ENCODE data around the gene OR1A2.
"Not testable (repeated sequence)": the region's sequence is repeated elsewhere in the genome, so short reads cannot be mapped to it uniquely, and the experiment has no call there.

Gene OR1A2

DNA sequence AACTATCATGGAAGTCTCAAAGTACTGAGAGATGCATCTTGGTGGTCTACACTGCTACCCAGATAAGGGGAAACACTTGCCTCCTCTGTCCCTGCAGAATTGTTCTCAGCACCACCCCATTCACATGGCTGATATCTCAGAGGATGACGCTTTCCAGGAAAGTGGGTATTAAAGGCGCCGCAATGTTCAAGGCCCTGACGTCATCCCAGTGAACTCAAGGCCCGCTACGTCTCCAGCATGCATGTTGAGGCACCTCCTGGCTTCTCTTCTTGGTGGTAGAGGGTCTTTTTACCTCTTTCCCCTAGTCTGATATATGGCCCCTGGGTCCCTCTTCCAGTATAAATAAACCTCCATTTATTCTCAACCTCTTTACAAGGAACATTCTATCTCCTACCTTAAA lies 11.2 kb downstream of the OR1A2 start:
- TF ChIP-seq, protein P1, sequence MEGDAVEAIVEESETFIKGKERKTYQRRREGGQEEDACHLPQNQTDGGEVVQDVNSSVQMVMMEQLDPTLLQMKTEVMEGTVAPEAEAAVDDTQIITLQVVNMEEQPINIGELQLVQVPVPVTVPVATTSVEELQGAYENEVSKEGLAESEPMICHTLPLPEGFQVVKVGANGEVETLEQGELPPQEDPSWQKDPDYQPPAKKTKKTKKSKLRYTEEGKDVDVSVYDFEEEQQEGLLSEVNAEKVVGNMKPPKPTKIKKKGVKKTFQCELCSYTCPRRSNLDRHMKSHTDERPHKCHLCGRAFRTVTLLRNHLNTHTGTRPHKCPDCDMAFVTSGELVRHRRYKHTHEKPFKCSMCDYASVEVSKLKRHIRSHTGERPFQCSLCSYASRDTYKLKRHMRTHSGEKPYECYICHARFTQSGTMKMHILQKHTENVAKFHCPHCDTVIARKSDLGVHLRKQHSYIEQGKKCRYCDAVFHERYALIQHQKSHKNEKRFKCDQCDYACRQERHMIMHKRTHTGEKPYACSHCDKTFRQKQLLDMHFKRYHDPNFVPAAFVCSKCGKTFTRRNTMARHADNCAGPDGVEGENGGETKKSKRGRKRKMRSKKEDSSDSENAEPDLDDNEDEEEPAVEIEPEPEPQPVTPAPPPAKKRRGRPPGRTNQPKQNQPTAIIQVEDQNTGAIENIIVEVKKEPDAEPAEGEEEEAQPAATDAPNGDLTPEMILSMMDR (IDR thresholded peaks at IDR 0.05), result no peak

DNA sequence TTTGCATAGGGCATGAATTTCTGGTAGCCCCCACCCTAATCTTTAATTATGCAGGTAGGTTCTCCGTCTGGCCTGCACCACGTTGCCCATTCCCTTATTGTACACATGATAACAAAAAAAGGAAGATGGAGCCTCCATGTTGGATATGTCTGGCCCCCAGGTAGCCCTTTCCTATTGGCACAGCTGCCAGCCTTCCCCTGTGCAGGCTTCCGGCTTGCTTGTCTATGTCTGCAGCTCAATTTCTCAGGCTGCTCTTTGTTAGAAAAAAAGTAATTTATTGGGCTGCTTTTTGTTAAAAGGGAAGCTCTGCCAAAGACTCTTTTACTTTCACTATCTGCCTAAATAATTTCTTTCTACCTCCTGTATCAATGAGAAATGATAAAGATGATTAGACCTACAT lies 15.7 kb downstream of the OR1A2 start:
- Histone ChIP-seq H3K9me3 (no peaks in the 10 kb centered on the region), H3K27me3 (no peaks in the 10 kb centered on the region), H3K4me3 (ENCODE audit: low read depth in 1 of 2, low read length in 1 of 2) (no peak overlapping the region), H3K4me1 (ENCODE audit: control insufficient read depth in 1 of 2, insufficient read depth in 1 of 2, low read depth in 1 of 2, low read length in 1 of 2) (no peaks in the 10 kb centered on the region), H3K36me3 (no peaks in the 10 kb centered on the region), H3K27ac (no peak overlapping the region)
- TF ChIP-seq, protein P1 (IDR thresholded peaks at IDR 0.05), result no peak

More for the DNA sequence above, 11.2 kb downstream of the OR1A2 start:
- no peak overlapping the region for H3K4me3 ChIP-seq (ENCODE audit: low read depth in 1 of 2, low read length in 1 of 2)
- H3K4me1 ChIP-seq (ENCODE audit: control insufficient read depth in 1 of 2, insufficient read depth in 1 of 2, low read depth in 1 of 2, low read length in 1 of 2), result no peaks in the 10 kb centered on the region
- no peaks in the 10 kb centered on the region for H3K36me3 ChIP-seq
- H3K27ac ChIP-seq, result no peak overlapping the region
- H3K27me3 ChIP-seq, result no peaks in the 10 kb centered on the region
- H3K9me3 ChIP-seq, result no peaks in the 10 kb centered on the region

DNA sequence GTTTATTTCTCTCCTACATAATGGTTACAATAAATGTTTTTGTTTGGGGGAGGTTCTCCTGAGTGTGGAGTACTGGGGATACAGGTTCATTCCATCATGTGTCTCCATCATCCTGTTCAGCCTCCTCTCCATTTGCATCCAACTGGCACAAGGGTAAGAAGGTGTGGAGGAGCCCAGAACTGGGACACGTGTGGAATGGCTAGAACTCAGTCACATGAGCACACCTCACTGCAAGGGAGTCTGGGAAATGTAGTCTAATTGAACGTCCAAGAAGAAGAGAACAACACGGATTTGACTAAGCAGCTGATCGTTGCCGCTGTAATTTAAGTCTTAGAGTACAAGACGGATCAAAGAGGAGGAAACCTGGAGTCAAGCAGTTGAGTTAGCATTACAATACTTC lies 16.3 kb downstream of the OR1A2 start:
- Histone ChIP-seq H3K4me1 (ENCODE audit: control insufficient read depth in 1 of 2, insufficient read depth in 1 of 2, low read depth in 1 of 2, low read length in 1 of 2) (no peaks in the 10 kb centered on the region), H3K27me3 (no peaks in the 10 kb centered on the region), H3K4me3 (ENCODE audit: low read depth in 1 of 2, low read length in 1 of 2) (no peak overlapping the region), H3K27ac (no peak overlapping the region), H3K36me3 (no peaks in the 10 kb centered on the region), H3K9me3 (no peaks in the 10 kb centered on the region)
- TF ChIP-seq, protein P1 (IDR thresholded peaks at IDR 0.05), result no peak

DNA sequence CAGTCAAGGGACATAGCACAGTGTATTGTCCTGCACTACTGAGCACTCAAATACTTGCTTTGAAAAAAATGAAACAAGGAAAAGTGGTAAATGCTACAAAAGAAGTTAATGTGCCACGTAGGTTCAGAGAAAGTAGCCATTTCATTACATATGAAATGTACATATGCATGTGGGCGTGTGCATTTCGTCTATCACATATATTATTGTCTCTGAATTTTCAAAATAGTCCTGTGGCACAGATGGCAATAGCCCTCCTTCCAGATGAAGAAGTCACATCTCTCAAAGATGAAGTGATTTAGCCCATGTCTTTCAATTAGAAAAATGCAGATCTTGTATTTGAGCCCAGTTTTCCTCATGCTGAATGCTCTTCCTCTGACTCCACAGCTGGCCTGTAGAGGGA lies 22.7 kb downstream of the OR1A2 start:
- H3K27ac ChIP-seq; H3K4me1 ChIP-seq (ENCODE audit: control insufficient read depth in 1 of 2, insufficient read depth in 1 of 2, low read depth in 1 of 2, low read length in 1 of 2); H3K4me3 ChIP-seq (ENCODE audit: low read depth in 1 of 2, low read length in 1 of 2); H3K27me3 ChIP-seq; H3K9me3 ChIP-seq; H3K36me3 ChIP-seq: not testable (repeated sequence)

DNA sequence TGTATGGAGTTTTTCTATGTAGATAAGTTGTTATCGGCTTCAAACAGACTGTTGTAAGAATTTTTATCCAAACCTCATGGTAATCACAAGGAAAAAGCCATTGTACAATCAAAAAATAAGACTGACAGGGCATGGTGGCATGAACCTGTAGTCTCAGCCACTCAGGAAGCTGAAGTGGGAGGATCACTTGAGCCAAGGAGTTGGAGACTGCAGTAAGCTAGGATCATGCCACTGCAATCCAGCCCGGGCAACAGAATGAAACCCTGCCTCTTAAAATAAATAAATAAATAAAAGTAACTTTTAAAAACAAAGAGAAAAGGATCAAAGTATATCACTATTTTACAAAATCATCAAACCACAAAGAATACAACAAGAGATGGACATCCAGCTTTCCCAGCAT lies 24.5 kb downstream of the OR1A2 start:
- H3K27ac ChIP-seq, result no peak overlapping the region
- H3K9me3 ChIP-seq, result no peaks in the 10 kb centered on the region
- H3K36me3 ChIP-seq, result no peaks in the 10 kb centered on the region
- TF ChIP-seq, protein P1 (IDR thresholded peaks at IDR 0.05), result no peak
- no peak overlapping the region for H3K4me3 ChIP-seq (ENCODE audit: low read depth in 1 of 2, low read length in 1 of 2)
- H3K27me3 ChIP-seq, result no peaks in the 10 kb centered on the region
- no peaks in the 10 kb centered on the region for H3K4me1 ChIP-seq (ENCODE audit: control insufficient read depth in 1 of 2, insufficient read depth in 1 of 2, low read depth in 1 of 2, low read length in 1 of 2)

DNA sequence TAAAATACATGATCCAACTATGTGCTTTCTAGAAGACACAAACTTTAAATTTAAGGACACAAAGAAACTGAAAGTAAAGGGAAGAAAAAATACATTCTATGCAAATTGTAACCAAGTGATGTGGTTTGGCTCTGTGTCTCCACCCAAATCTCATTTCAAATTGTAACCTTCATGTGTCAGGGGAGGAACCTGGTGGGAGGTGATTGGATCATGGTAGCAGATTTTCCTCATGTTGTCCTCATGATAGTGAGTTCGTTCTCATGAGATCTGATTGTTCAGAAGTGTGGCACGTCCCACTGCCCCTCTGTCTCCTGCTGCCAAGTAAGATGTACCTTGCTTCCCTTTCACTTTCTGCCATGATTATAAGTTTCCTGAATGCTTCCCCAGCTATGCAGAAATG lies 25.2 kb downstream of the OR1A2 start:
- H3K4me1 ChIP-seq (ENCODE audit: control insufficient read depth in 1 of 2, insufficient read depth in 1 of 2, low read depth in 1 of 2, low read length in 1 of 2), result no peaks in the 10 kb centered on the region
- H3K36me3 ChIP-seq, result no peaks in the 10 kb centered on the region
- TF ChIP-seq, protein P1 (IDR thresholded peaks at IDR 0.05), result no peak
- no peaks in the 10 kb centered on the region for H3K27me3 ChIP-seq
- no peak overlapping the region for H3K27ac ChIP-seq
- no peaks in the 10 kb centered on the region for H3K9me3 ChIP-seq
- H3K4me3 ChIP-seq (ENCODE audit: low read depth in 1 of 2, low read length in 1 of 2), result no peak overlapping the region

DNA sequence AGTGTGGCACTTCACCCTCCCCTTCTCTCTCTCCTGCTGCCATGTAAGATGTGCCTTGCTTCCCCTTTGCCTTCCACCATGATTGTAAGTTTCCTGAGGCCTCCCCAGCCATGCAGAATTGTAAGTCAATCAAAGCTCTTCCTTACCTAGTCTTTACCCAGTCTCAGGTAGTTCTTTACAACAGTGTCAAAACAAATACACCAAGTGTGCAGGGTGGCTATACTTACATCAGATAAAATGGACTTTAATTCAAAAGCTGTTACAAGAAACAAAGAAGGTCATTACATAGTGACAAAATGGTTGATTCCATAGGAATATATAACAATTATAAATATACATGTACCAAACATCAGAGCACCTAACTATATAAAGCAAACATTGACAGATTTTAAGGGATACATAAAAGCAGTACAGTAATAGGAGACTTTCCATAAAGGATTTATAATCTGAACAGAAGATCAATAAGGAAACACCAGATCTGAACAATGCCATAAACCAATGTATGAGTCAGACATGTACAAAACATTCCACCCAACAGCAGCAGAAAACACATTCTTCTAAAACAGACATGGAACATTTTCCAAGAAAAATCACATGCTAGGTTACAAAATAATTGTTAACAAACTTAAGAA lies 27.5 kb downstream of the OR1A2 start:
- not testable (repeated sequence) for H3K27me3 ChIP-seq; H3K9me3 ChIP-seq; H3K36me3 ChIP-seq; H3K27ac ChIP-seq; H3K4me1 ChIP-seq (ENCODE audit: control insufficient read depth in 1 of 2, insufficient read depth in 1 of 2, low read depth in 1 of 2, low read length in 1 of 2); H3K4me3 ChIP-seq (ENCODE audit: low read depth in 1 of 2, low read length in 1 of 2)

DNA sequence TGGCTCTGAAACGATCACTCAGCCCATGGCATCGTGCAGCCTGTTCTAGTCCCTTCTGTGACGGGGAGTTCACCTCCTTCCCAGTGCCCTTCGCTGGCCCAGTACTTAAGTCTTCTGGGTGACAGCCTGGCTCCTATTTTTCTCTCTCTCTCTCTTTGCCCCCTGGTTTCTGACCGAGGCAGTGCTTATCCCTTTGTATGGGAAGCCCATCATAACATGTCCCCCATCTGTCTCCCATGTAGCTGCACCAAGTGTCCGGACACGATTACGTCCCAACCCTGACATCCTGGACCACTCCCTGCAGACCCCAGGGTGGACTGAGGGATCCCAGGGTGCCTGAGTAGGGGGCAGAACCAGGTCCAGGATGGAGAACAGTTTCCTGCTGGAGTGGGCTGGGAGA lies 35.0 kb downstream of the OR1A2 start:
- not testable (repeated sequence) for H3K27ac ChIP-seq; H3K4me3 ChIP-seq (ENCODE audit: low read depth in 1 of 2, low read length in 1 of 2); H3K36me3 ChIP-seq

DNA sequence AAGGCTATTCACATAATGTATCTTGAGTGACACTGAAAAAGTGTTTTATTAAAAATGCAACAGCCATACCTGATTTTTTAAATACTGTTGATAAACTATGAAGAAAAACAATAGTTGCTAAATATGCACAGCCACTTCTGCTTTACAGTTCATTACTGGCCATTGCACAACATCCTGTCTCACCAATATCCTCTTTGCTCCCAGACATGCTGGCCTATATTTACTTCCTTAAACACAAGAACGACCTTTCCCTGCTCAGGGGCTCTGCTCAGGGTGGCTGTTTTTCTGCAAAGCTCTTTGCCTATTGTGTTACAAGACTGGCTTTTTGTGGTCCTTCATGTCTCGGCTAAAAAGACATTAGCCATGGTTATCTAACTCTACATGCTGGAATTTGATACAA lies 41.4 kb downstream of the OR1A2 start:
- Histone ChIP-seq H3K4me3 (ENCODE audit: low read depth in 1 of 2, low read length in 1 of 2) (peak overlapping the region in 1 of 2 experiments; percentile 30), H3K4me1 (ENCODE audit: control insufficient read depth in 1 of 2, insufficient read depth in 1 of 2, low read depth in 1 of 2, low read length in 1 of 2) (peaks cover 11 to 14% of the 10 kb centered on the region in 2 experiments), H3K27ac (peak overlapping the region; percentile 69)
- H3K27me3 ChIP-seq, H3K36me3 ChIP-seq, H3K9me3 ChIP-seq: not testable (repeated sequence)

More for the DNA sequence above, 35.0 kb downstream of the OR1A2 start:
- not testable (repeated sequence) for H3K27me3 ChIP-seq; H3K4me1 ChIP-seq (ENCODE audit: control insufficient read depth in 1 of 2, insufficient read depth in 1 of 2, low read depth in 1 of 2, low read length in 1 of 2); H3K9me3 ChIP-seq

Data from neutrophil (primary cell).